Endothelial cell (in vitro differentiated cells): Measurements from ENCODE around the gene ATG7. TPM values are rescaled to one million over a fixed set of nuclear protein-coding genes. Genes with fewer than 3 reads are reported as not detected.

ENCODE experiments used
- DNase-seq: peaks from one replicate; pipeline ENCODE4 v3.0.0; 2021; ENCODE audit warnings: low spot score
- H3K27ac Mint-ChIP-seq: one replicate; pipeline ENCODE4 v1.8.0; 2021; ENCODE audit warnings: mixed read lengths, inconsistent platforms; ENCODE audit not compliant: unreplicated experiment
- H3K27me3 Mint-ChIP-seq: one replicate; pipeline ENCODE4 v1.8.0; 2021; ENCODE audit warnings: mild to moderate bottlenecking, moderate library complexity, mixed read lengths, inconsistent platforms; ENCODE audit not compliant: unreplicated experiment
- H3K36me3 Mint-ChIP-seq: one replicate; pipeline ENCODE4 v1.8.0; 2021; ENCODE audit warnings: mild to moderate bottlenecking, low read depth, mixed read lengths, inconsistent platforms; ENCODE audit not compliant: unreplicated experiment
- H3K4me1 Mint-ChIP-seq: one replicate; pipeline ENCODE4 v1.8.0; 2021; ENCODE audit warnings: mild to moderate bottlenecking, mixed read lengths, inconsistent platforms; ENCODE audit not compliant: unreplicated experiment
- H3K4me3 Mint-ChIP-seq: one replicate; pipeline ENCODE4 v1.8.0; 2021; ENCODE audit warnings: mild to moderate bottlenecking, mixed read lengths, inconsistent platforms; ENCODE audit not compliant: unreplicated experiment
- H3K9me3 Mint-ChIP-seq: one replicate; pipeline ENCODE4 v1.8.0; 2021; ENCODE audit warnings: mixed read lengths, inconsistent platforms; ENCODE audit not compliant: unreplicated experiment
- total RNA-seq: library from RNA; stranded (reverse); fragmentation: NEBNext Ultra II Directional; extraction: Animal tissue kit (Norgen Biotek cat#: 25700); gene quantifications from one replicate; pipeline ENCODE4 v1.2.1, GENCODE V29; 2021; ENCODE audit not compliant: unreplicated experiment
- TF ChIP-seq, protein P1 (sequence below): fragments of 200-600 bp; sonication (generic); IDR thresholded peaks from one replicate; pipeline ENCODE4 v1.5.0; 2021; ENCODE audit warnings: antibody characterized with exemption; ENCODE audit not compliant: unreplicated experiment

Gene ATG7
- total RNA-seq, 1 donor from 2014 or later = 30.6 TPM

DNA sequence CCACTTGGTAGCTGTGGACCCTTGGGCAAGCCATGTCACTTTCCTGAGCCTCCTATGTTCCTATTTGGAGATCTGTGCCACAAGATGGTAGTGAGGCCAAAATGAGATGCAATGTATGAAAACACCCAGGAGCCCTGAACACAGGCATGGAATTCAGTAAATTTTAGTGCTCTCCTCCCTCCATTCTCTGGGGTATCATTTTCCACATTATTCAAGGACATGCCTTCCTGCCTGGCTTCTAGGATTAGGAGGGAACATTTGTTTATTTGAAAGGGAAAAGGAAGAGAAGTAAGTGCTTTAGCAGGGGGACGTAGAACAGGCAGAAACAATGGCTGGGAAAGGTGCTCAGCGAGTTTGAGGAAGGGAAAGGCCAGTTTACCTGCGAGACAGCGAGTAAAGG, 98.8 kb downstream of the ATG7 start:
- no peaks in the 10 kb centered on the region for H3K9me3 Mint-ChIP-seq
- H3K27me3 Mint-ChIP-seq = no peaks in the 10 kb centered on the region
- peaks cover 9% of the 10 kb centered on the region for H3K36me3 Mint-ChIP-seq
- no peak overlapping the region for H3K4me3 Mint-ChIP-seq
- DNase-seq = no peak
- H3K4me1 Mint-ChIP-seq = peaks cover 45% of the 10 kb centered on the region
- TF ChIP-seq, protein P1, sequence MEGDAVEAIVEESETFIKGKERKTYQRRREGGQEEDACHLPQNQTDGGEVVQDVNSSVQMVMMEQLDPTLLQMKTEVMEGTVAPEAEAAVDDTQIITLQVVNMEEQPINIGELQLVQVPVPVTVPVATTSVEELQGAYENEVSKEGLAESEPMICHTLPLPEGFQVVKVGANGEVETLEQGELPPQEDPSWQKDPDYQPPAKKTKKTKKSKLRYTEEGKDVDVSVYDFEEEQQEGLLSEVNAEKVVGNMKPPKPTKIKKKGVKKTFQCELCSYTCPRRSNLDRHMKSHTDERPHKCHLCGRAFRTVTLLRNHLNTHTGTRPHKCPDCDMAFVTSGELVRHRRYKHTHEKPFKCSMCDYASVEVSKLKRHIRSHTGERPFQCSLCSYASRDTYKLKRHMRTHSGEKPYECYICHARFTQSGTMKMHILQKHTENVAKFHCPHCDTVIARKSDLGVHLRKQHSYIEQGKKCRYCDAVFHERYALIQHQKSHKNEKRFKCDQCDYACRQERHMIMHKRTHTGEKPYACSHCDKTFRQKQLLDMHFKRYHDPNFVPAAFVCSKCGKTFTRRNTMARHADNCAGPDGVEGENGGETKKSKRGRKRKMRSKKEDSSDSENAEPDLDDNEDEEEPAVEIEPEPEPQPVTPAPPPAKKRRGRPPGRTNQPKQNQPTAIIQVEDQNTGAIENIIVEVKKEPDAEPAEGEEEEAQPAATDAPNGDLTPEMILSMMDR = no peak
- H3K27ac Mint-ChIP-seq = peak overlapping the region; percentile 57

DNA sequence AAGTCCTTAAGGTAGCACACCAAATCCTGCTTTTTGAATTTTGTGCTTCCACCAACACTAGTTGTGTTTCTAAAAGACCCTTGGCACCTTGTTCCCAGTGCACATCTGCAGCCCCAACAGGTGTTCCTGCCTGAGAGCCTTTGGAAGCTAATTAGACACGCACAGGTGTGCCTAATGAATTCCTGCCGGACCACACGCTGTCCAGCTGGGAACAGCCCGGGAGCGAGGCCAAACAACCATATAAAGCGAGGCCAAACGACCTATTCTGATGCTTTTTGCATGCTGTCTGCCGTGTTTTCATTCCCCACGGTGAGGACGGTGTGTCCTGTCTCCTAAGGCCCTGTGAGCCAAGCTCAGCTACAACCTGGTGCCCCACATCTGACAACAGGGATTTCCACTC, 99.5 kb downstream of the ATG7 start:
- Mint-ChIP-seq H3K4me3 (no peak overlapping the region), H3K4me1 (peaks cover 38% of the 10 kb centered on the region), H3K9me3 (no peaks in the 10 kb centered on the region), H3K36me3 (peaks cover 9% of the 10 kb centered on the region), H3K27me3 (no peaks in the 10 kb centered on the region), H3K27ac (no peak overlapping the region)
- TF ChIP-seq, protein P1 = no peak
- DNase-seq = no peak

DNA sequence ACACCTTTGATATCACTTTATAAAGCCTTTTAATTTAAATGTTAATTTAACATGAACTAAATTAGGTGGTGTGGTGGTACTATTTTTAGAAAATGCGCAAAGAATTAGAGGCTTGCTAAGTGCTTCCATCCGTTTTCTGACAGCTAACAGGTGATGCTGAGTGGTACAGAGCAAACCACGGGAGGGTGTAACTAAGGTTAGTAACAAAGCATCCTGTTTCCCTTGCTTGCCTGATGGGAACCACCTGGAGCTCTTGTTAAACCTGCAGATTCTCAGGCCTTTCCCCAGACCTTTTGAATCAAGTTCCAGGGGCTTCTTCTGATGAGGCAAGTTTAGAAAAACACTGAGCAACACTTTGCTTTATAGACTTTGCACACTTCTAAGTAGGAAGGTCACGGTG, 101.0 kb downstream of the ATG7 start:
- TF ChIP-seq, protein P1 = no peak
- Mint-ChIP-seq H3K4me3 (no peak overlapping the region), H3K27me3 (no peaks in the 10 kb centered on the region), H3K9me3 (no peaks in the 10 kb centered on the region), H3K36me3 (peaks cover 9% of the 10 kb centered on the region), H3K27ac (no peak overlapping the region), H3K4me1 (peaks cover 32% of the 10 kb centered on the region)
- DNase-seq = no peak

DNA sequence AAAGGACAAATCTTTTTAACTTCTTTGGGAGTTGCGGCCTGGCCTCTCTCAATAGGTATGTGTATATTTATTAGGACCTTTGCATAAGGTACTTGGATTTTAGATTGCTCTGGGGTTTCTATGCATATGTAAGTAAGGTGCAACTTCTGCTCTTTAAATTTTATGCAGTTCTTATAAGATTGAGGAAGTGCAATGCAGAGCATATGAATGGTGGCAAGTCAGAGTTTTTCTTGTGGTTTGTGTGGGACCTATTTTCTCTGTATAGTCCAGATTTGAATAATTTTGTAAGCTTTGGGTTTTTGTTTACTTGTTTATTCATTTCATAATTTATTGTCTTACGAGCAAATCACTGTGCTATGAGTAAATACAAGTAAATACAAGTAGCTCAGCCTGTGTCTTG, 101.5 kb downstream of the ATG7 start:
- TF ChIP-seq, protein P1 = no peak
- H3K4me1 Mint-ChIP-seq = peaks cover 32% of the 10 kb centered on the region
- H3K27me3 Mint-ChIP-seq = no peaks in the 10 kb centered on the region
- H3K36me3 Mint-ChIP-seq = peaks cover 9% of the 10 kb centered on the region
- no peak for DNase-seq
- no peak overlapping the region for H3K4me3 Mint-ChIP-seq
- H3K9me3 Mint-ChIP-seq = no peaks in the 10 kb centered on the region
- no peak overlapping the region for H3K27ac Mint-ChIP-seq

DNA sequence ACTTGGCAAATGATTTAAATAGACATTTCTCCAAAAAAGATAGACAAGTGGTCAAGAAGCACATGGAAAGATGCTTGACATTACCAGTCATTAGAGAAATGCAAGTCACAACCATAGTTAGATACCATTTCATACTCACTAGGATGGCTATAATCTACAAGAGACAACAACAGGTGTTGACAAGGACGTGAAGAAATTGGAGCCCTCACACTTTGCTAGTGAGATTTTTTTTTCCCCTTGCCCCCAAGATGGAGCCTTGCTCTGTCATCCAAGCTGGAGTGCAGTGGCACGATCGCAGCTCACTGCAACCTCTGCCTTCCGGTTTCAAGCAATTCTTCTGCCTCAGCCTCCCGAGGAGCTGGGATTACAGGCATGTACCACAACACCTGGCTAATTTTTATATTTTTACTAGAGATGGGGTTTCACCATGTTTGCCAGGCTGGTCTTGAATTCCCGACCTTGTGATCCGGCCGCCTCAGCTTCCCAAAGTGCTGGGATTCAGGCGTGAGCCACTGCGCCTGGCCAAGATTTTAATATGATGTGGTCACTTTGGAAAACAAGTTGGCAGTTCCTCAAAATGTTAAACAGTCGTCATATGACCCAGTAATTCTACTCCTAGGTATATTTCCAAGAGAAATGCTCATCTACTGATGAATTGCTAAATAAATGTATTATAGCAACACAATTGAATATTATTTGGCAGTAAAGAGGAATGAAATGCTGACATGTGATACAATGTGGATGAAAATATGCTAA, 103.3 kb downstream of the ATG7 start:
- Mint-ChIP-seq H3K27ac (no peak overlapping the region), H3K4me1 (peaks cover 29% of the 10 kb centered on the region), H3K4me3 (no peak overlapping the region), H3K9me3 (no peaks in the 10 kb centered on the region), H3K27me3 (no peaks in the 10 kb centered on the region), H3K36me3 (peaks cover 5% of the 10 kb centered on the region)
- TF ChIP-seq, protein P1 = no peak
- no peak for DNase-seq
